ENCODE results near the gene CCDC24. TPM values are rescaled to one million over a fixed set of nuclear protein-coding genes. Genes with fewer than 3 reads are reported as not detected.

Gene CCDC24
- total and polyA plus RNA-seq, 2 donors (not counting 3 experiments of a cell fraction or from before 2014, with no cell fraction given) = 2.2 to 3.1 TPM

DNA sequence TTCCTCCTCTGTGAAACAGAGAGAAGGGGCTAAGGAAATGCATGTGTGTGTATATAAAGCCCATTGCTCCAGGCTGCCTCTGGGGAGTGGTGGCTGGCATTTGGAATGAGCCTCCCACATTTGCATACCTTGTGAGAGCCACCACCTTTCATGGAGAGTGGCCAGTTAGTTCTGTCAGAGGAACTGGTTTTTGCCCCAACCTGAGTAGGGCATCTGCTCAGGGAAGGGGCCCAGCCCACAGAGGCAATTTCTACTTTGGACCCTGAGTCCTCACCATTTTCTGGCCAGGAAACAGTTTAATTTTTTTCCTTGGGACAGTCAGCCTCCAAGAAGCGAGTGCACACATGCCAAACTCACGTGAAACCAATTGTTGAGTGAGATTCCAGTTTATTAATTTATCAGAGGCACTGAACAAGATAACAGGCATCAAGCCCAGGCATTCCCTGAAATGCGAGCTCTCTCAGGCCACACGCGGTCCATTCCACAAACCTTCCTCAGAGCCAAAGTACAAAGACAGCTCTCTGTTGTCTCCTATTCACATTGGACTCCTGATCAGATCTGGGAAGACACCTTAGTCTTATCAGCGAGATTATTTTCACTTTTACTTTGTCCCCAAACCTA lies 40.9 kb downstream of the CCDC24 start:
- TF ChIP-seq, protein P1, sequence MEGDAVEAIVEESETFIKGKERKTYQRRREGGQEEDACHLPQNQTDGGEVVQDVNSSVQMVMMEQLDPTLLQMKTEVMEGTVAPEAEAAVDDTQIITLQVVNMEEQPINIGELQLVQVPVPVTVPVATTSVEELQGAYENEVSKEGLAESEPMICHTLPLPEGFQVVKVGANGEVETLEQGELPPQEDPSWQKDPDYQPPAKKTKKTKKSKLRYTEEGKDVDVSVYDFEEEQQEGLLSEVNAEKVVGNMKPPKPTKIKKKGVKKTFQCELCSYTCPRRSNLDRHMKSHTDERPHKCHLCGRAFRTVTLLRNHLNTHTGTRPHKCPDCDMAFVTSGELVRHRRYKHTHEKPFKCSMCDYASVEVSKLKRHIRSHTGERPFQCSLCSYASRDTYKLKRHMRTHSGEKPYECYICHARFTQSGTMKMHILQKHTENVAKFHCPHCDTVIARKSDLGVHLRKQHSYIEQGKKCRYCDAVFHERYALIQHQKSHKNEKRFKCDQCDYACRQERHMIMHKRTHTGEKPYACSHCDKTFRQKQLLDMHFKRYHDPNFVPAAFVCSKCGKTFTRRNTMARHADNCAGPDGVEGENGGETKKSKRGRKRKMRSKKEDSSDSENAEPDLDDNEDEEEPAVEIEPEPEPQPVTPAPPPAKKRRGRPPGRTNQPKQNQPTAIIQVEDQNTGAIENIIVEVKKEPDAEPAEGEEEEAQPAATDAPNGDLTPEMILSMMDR (IDR thresholded peaks at IDR 0.05; ENCODE audit: extremely low read depth in 1 of 2, insufficient read depth in 1 of 2, low read depth in 1 of 2, low read length in 2 of 2) = no peak
- TF ChIP-seq JUN (IDR thresholded peaks at IDR 0.05; ENCODE audit: borderline replicate concordance, insufficient read depth, insufficient read length, low read depth) = no peak
- TF ChIP-seq MYC (IDR thresholded peaks at IDR 0.05; ENCODE audit: low read depth, low read length) = no peak
- TF ChIP-seq EZH2 (IDR thresholded peaks at IDR 0.05; ENCODE audit: borderline replicate concordance, low read depth, low read length, severe bottlenecking) = no peak
- TF ChIP-seq GATA2 (IDR thresholded peaks at IDR 0.05; ENCODE audit: insufficient read depth, insufficient read length, low read depth, low read length) = no peak
- TF ChIP-seq MAX (IDR thresholded peaks at IDR 0.05; ENCODE audit: insufficient read depth, insufficient read length) = no peak
- TF ChIP-seq FOS (IDR thresholded peaks at IDR 0.05; ENCODE audit: borderline replicate concordance, insufficient read depth, low read length) = no peak
- no peak for TF ChIP-seq POLR2A (IDR thresholded peaks at IDR 0.05; ENCODE audit: low read depth, low read length)
- no peak for TF ChIP-seq POLR2AphosphoS5 (IDR thresholded peaks at IDR 0.05; ENCODE audit: insufficient read depth, low read depth, low read length)
- Histone ChIP-seq H4K20me1 (replicated peaks; ENCODE audit: control insufficient read depth, extremely low read depth, insufficient read depth, low read length) (no peaks in the 10 kb centered on the region), H3K27me3 (ENCODE audit: control insufficient read depth in 2 of 2, insufficient read depth in 2 of 2, low read length in 2 of 2) (no peaks in the 10 kb centered on the region), H3K9me3 (replicated peaks; ENCODE audit: control insufficient read depth, insufficient read depth, low read length) (no peaks in the 10 kb centered on the region), H3K4me1 (ENCODE audit: control insufficient read depth, extremely low read depth, insufficient read depth, low read length) (peaks cover 7% of the 10 kb centered on the region), H3K27ac (ENCODE audit: insufficient read depth, low read depth, low read length) (no peak overlapping the region), H3K79me2 (ENCODE audit: control insufficient read depth, insufficient read depth, low read length) (no peaks in the 10 kb centered on the region), H3K4me3 (replicated peaks in 1 of 3; ENCODE audit: insufficient read depth in 1 of 3, low read depth in 1 of 3, low read length in 3 of 3) (no peak overlapping the region), H2AFZ (ENCODE audit: low read depth, low read length) (no peak overlapping the region), H3K9ac (replicated peaks; ENCODE audit: extremely low read depth, insufficient read depth, low read length) (no peak overlapping the region), H3K9me1 (replicated peaks; ENCODE audit: control insufficient read depth, extremely low read depth, insufficient read depth, low read length) (no peaks in the 10 kb centered on the region), H3K36me3 (ENCODE audit: control insufficient read depth in 2 of 2, extremely low read depth in 1 of 2, insufficient read depth in 2 of 2, low read length in 2 of 2) (no peaks in the 10 kb centered on the region), H3K4me2 (ENCODE audit: insufficient read depth, low read length) (no peak overlapping the region)
- dilution Hi-C loops (cut with MboI; ENCODE audit: extremely low pct_ligation_motif_present, low sequenced_read_pairs) = no loop called here
- no TSS peak for BruUV-seq (replicated peaks)
- POLR2A ChIA-PET = no interaction called here
- intact Hi-C loops (cut with micrococcal nuclease) = loop anchor here (5.0 kb wide), 1 partner anchor 40 kb away; the partner anchor contains the start of gene CCDC24
- DNase-seq (ENCODE audit: low read depth, low spot score) (no peak), FAIRE-seq (no peak)
- CTCF ChIA-PET = interaction anchor here (1.2 to 2.2 kb wide), 2 partner anchors 15 to 27 kb away, joined by 3 to 7 read pairs; no protein-coding TSS in a partner anchor

Measured in endothelial cell of umbilical vein (primary cell).